AG04450 (cell line): ENCODE data around the gene PRKCZ. TPM values are rescaled to one million over a fixed set of nuclear protein-coding genes. Genes with fewer than 3 reads are reported as not detected.
"Not testable (repeated sequence)": the region's sequence is repeated elsewhere in the genome, so short reads cannot be mapped to it uniquely, and the experiment has no call there.

Source experiments
- CTCF ChIA-PET: fragments of 300-600, 350-600 bp; formaldehyde crosslinking; extraction: SDS; loops from one replicate; lab custom pipeline; 2022; ENCODE audit warnings: antibody characterized with exemption, inconsistent platforms; lab: Charles Lee
- POLR2A ChIA-PET: fragments of 350-600 bp; formaldehyde crosslinking; extraction: SDS; loops from one replicate; lab custom pipeline; 2021; ENCODE audit warnings: antibody characterized with exemption, inconsistent platforms; lab: Yijun Ruan, JAX
- DNase-seq: peaks from one replicate; pipeline ENCODE4 v3.0.0-alpha.2; 2011; ENCODE audit warnings: low read depth, low spot score
- H3K27ac ChIP-seq: one replicate; pipeline ENCODE4 v1.5.1; 2012; ENCODE audit warnings: low read depth, low read length, control low read depth
- H3K27me3 ChIP-seq: one replicate; pipeline ENCODE4 v1.6.0; 2012; ENCODE audit warnings: low read length; ENCODE audit not compliant: control insufficient read depth, insufficient read depth
- H3K4me3 ChIP-seq: 2 replicates; pipeline ENCODE4 v1.5.1; 2011; ENCODE audit warnings: mild to moderate bottlenecking, low read depth, low read length, control low read depth
- H3K9me3 ChIP-seq: 2 replicates; pipeline ENCODE4 v1.5.1; 2012; ENCODE audit warnings: low read length; ENCODE audit not compliant: control insufficient read depth, insufficient read depth
- polyA plus RNA-seq: library from polyadenylated mRNA; depleted of rRNA; stranded (reverse); fragments of >200 nt; gene quantifications from 2 replicates; pipeline ENCODE4 v1.2.3, GENCODE V29; 2011
- TF ChIP-seq, protein P1 (sequence below): IDR thresholded peaks from 2 replicates; pipeline ENCODE4 v1.5.1; 2011; ENCODE audit warnings: low read depth, low read length, control low read depth, inconsistent platforms

PRKCZ gene
- polyA plus RNA-seq, 1 experiment: 3.0 TPM

DNA sequence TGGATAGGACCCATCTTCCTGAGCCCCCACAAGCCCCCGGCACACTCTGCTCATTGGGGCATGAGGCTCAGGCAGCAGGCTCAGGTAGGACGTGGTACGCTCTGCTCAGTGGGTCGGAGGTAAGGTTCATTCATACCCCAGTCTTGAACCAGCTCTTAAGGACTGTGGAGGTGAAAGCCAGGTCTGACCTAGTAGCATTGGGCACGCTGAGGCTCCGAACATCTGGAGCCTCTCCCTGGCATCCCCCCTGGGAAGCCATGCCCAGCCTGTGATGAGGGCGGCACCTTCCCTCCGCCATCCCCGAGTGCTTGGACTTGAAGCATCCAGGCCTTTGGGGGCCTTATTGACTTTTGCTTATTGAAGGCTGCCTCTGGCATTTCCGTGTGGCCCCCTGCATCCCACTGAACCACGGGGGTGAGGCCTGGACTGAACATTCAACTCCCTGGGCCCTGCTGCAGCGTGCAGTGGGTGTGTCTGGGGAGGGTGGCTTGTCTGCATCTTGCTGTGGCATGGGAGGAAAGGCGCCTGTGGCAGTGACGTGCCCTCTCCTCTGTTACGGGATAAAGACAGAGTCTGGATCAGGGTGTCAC is 94.4 kb downstream of the PRKCZ start:
- no peak for DNase-seq
- H3K4me3 ChIP-seq: no peak overlapping the region
- TF ChIP-seq, protein P1, sequence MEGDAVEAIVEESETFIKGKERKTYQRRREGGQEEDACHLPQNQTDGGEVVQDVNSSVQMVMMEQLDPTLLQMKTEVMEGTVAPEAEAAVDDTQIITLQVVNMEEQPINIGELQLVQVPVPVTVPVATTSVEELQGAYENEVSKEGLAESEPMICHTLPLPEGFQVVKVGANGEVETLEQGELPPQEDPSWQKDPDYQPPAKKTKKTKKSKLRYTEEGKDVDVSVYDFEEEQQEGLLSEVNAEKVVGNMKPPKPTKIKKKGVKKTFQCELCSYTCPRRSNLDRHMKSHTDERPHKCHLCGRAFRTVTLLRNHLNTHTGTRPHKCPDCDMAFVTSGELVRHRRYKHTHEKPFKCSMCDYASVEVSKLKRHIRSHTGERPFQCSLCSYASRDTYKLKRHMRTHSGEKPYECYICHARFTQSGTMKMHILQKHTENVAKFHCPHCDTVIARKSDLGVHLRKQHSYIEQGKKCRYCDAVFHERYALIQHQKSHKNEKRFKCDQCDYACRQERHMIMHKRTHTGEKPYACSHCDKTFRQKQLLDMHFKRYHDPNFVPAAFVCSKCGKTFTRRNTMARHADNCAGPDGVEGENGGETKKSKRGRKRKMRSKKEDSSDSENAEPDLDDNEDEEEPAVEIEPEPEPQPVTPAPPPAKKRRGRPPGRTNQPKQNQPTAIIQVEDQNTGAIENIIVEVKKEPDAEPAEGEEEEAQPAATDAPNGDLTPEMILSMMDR: no peak
- POLR2A ChIA-PET: no interaction called here
- H3K27ac ChIP-seq: no peak overlapping the region
- no peaks in the 10 kb centered on the region for H3K27me3 ChIP-seq
- CTCF ChIA-PET: no interaction called here
- H3K9me3 ChIP-seq: no peaks in the 10 kb centered on the region; the same call in 1 of the 2 replicates

DNA sequence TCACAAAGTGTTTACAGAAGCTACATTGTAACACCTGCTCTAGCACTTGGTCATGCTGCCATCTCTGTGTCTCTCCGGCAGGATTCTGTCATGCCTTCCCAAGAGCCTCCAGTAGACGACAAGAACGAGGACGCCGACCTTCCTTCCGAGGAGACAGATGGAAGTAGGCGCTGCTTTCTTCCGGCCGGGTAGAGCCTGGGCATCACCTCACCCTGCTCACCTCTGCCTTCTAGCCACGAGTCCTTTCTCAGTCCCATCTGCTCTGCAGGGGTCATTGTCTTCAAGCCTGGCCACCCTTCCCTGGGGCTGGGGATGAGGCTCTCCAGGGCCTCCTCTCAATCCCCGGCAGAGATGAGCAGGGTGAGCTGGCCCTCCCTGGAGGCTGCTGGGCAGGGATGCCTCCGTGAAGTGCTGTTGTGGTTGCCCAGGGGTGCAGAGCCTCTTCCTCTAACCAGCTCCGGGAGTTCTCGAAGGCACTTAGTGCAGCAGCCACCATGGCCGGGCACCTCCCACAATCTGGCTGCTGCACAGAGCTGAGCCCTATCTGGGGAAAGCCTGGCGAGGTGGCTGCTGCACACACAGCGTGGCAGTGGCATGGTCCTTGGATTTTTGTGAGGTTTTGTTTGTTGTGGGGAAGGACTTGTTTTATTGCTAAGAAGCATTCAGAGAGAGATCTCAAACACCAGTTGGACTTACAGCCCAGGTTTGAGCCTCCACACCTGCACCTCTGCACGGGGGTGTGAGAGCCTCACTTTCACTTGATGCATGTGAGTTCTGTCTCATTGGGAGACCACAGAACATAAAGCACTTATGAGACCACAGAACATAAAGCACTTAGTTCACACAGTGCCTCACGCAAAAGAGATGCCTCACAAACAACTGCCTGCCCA is 96.0 kb downstream of the PRKCZ start:
- Histone ChIP-seq H3K4me3 (no peak overlapping the region), H3K27ac (no peak overlapping the region), H3K9me3 (no peaks in the 10 kb centered on the region; the same call in 1 of the 2 replicates), H3K27me3 (no peaks in the 10 kb centered on the region)
- ChIA-PET POLR2A (no interaction called here), CTCF (no interaction called here)
- TF ChIP-seq, protein P1: no peak
- DNase-seq: no peak

DNA sequence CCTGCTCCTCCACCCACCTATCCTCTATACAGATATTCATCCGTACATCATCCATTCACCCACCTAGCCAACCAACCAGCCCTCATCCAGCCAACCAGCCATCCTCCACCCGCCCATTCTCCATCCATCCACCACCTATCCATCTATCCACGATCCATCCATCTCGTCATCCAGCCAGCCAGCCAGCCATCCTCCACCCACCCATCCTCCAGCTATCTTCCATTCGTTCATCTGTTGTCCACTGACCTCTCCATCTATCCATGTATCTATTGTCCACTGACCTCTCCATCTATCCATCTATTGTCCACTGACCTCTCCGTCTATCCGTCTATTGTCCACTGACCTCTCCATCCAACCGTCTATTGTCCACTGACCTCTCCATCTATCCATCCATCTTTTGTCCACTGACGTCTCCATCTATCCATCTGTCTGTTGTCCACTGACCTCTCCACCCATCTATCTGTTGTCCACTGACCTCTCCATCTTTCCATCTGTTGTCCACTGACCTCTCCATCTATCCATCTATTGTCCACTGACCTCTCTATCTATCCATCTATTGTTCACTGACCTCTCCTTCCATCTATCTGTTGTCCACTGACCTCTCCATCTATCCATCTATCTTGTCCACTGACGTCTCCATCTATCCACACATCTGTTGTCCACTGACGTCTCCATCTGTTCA is 96.8 kb downstream of the PRKCZ start:
- TF ChIP-seq, protein P1: no peak

DNA sequence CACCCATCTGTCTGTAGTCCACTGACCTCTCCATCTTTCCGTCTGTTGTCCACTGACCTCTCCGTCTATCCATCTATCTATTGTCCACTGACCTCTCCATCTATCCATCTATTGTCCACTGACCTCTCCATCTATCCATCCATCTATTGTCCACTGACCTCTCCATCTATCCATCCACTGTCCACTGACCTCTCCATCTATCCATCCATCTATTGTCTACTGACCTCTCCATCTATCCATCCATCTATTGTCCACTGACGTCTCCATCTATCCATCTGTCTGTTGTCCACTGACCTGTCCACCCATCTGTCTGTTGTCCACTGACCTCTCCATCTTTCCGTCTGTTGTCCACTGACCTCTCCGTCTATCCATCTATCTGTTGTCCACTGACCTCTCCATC is 97.7 kb downstream of the PRKCZ start:
- CTCF ChIA-PET: not testable (repeated sequence)

More for the DNA sequence above, 96.8 kb downstream of the PRKCZ start:
- ChIA-PET POLR2A (no interaction called here), CTCF (no interaction called here)
- Histone ChIP-seq H3K27ac (no peak overlapping the region), H3K4me3 (no peak overlapping the region), H3K9me3 (no peaks in the 10 kb centered on the region; the same call in 1 of the 2 replicates), H3K27me3 (no peaks in the 10 kb centered on the region)
- no peak for DNase-seq

DNA sequence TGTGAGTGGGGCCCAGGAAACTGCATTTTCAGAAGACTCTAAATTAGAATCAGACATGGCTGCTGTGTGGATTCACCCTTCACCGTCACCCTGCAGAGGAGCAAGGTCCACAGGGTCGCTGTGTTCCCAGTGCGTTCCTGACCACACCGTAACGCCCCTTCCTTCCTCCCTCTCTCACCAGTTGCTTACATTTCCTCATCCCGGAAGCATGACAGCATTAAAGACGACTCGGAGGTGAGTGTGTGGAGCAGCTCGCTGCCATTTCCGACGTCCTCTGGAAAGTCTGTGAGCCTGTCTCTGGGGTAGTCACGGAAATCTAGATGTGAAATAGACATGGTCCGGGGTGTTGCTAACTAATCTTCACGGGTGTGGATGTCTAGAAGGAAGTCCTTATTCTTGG is 98.5 kb downstream of the PRKCZ start:
- CTCF ChIA-PET: interaction anchor here (4.0 kb wide), 1 partner anchor 9 kb away, joined by 19 read pairs; no protein-coding TSS in a partner anchor
- no peak overlapping the region for H3K4me3 ChIP-seq
- H3K27ac ChIP-seq: no peak overlapping the region
- POLR2A ChIA-PET: no interaction called here
- TF ChIP-seq, protein P1: no peak
- H3K9me3 ChIP-seq: no peaks in the 10 kb centered on the region; the same call in 1 of the 2 replicates
- DNase-seq: no peak
- H3K27me3 ChIP-seq: peaks cover 2% of the 10 kb centered on the region

More for the DNA sequence above, 97.7 kb downstream of the PRKCZ start:
- DNase-seq, POLR2A ChIA-PET, H3K9me3 ChIP-seq, H3K4me3 ChIP-seq, H3K27me3 ChIP-seq, H3K27ac ChIP-seq: not testable (repeated sequence)
